Loucy (cell line): ENCODE data around the gene NBPF20.
"Not testable (repeated sequence)": the region's sequence is repeated elsewhere in the genome, so short reads cannot be mapped to it uniquely, and the experiment has no call there.

Experiments used
- CTCF ChIP-seq: fragments of 200-600 bp; sonication (generic); conservative IDR thresholded peaks from 2 replicates; pipeline ENCODE4 v1.5.1; 2014; ENCODE audit warnings: mild to moderate bottlenecking, antibody characterized with exemption, low read length
- EZH2phosphoT487 ChIP-seq: fragments of 200-600 bp; IDR thresholded peaks from 2 replicates; pipeline ENCODE4 v1.6.1; 2018; ENCODE audit warnings: antibody characterized with exemption, mild to moderate bottlenecking, moderate library complexity, borderline replicate concordance

DNA sequence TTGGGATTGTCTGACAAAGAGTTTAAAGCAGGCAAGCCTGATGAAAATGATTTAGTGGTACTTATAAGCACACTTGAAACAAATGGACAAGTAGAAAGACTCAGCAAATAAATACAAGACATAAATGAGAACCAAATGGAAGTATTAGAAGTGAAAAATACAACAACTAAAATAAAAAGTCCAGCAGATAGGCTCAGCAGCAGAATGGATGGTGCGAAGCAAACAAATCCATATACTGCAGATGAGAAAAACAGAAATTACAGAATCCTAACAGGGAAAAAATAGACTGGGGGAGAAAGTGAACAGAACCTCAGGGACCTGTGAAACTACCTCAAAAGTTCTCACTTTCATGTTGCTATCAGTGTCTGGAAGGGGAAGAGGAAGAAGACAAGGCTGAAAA is 3.9 kb upstream of the NBPF20 start:
- not testable (repeated sequence) for TF ChIP-seq CTCF, EZH2phosphoT487
